DMS53 treated with DMSO at 0.1 percent for 48 hours (cell line): ENCODE data around the gene HRH1.
A peak's percentile ranks its signal among the peaks of the same experiment; 100 is the strongest.
"Not testable (repeated sequence)": the region's sequence is repeated elsewhere in the genome, so short reads cannot be mapped to it uniquely, and the experiment has no call there.

Experiments used
- DNase-seq: peaks from one replicate; lab custom pipeline; 2025; ENCODE audit not compliant: unreplicated experiment; lab: John Stamatoyannopoulos, UW

Gene HRH1

GRCh38 chr3:11238880-11239279 lies 84.6 kb downstream of the HRH1 start:
- no peak for DNase-seq

- no peak for DNase-seq
These were observed 85.5 kb downstream of the HRH1 start for GRCh38 chr3:11239796-11240195.

- no peak for DNase-seq
These were observed 86.2 kb downstream of the HRH1 start for GRCh38 chr3:11240496-11240895.

GRCh38 chr3:11244121-11244677 lies 89.9 kb downstream of the HRH1 start:
- no peak for DNase-seq

GRCh38 chr3:11245276-11245675 lies 91.0 kb downstream of the HRH1 start:
- no peak for DNase-seq

GRCh38 chr3:11245827-11246662 lies 91.8 kb downstream of the HRH1 start:
- DNase-seq = no peak

GRCh38 chr3:11246663-11246970 lies 92.3 kb downstream of the HRH1 start:
- no peak for DNase-seq

GRCh38 chr3:11247362-11247761 lies 93.1 kb downstream of the HRH1 start:
- DNase-seq = no peak

GRCh38 chr3:11248596-11248995 lies 94.3 kb downstream of the HRH1 start:
- no peak for DNase-seq

- no peak for DNase-seq
These were observed 96.9 kb downstream of the HRH1 start for GRCh38 chr3:11250902-11251806.

GRCh38 chr3:11251807-11252176 lies 97.5 kb downstream of the HRH1 start:
- DNase-seq = no peak

- DNase-seq = no peak
These were observed 100.6 kb downstream of the HRH1 start for GRCh38 chr3:11254876-11255275.

GRCh38 chr3:11255537-11255936 lies 101.2 kb downstream of the HRH1 start:
- DNase-seq = not testable (repeated sequence)

GRCh38 chr3:11258958-11259357 lies 104.7 kb downstream of the HRH1 start:
- DNase-seq = no peak

- DNase-seq = no peak
These were observed 106.2 kb downstream of the HRH1 start for GRCh38 chr3:11260460-11260859.

- DNase-seq = no peak
These were observed 114.7 kb downstream of the HRH1 start for GRCh38 chr3:11269007-11269406.

GRCh38 chr3:11271986-11272904 lies 118.0 kb downstream of the HRH1 start, which contains the start of gene ATG7:
ATG7 (plus strand) TSS chr3:11272397; CDS start chr3:11298696, 26,299 bp downstream.
- peak; percentile 43 for DNase-seq

GRCh38 chr3:11272906-11273574 lies 118.7 kb downstream of the HRH1 start:
- DNase-seq = no peak

GRCh38 chr3:11273891-11274291 lies 119.6 kb downstream of the HRH1 start:
- DNase-seq = no peak

GRCh38 chr3:11274566-11275142 lies 120.4 kb downstream of the HRH1 start:
- no peak for DNase-seq
